Prostate gland (tissue), 2 donors: Measurements from ENCODE around the gene ATAD3C.

ENCODE experiments used
- CTCF ChIP-seq, 4 experiments: fragments of 200-600 bp in 2 of 4; fragments of 450-650 bp in 2 of 4; sonication (generic) in 2 of 4; IDR thresholded peaks; 1 replicate in 3 of 4; 2 replicates in 1 of 4; pipeline ENCODE4 v1.5.1; 2016 to 2019; ENCODE audit warnings: antibody characterized with exemption in 4 of 4, mild to moderate bottlenecking in 2 of 4, moderate library complexity in 2 of 4
- POLR2A ChIP-seq: fragments of 450-650 bp; IDR thresholded peaks from one replicate; pipeline ENCODE4 v1.6.1; 2016; ENCODE audit warnings: antibody characterized with exemption, mild to moderate bottlenecking
- POLR2AphosphoS5 ChIP-seq: sonication (generic); formaldehyde crosslinking; IDR thresholded peaks from one replicate; pipeline ENCODE4 v1.6.1; 2017; ENCODE audit warnings: antibody characterized with exemption

- TF ChIP-seq CTCF (IDR thresholded peaks at IDR 0.05): no peak
- TF ChIP-seq POLR2A: no peak
- TF ChIP-seq POLR2AphosphoS5: no peak
Observed at GRCh38 chr1:1479547-1480487, 30.3 kb downstream of the ATAD3C start.
